Transverse colon (tissue), 4 donors: ENCODE measurements around the gene ARMC2.

Source experiments
- EP300 ChIP-seq: sonication (generic); formaldehyde crosslinking; IDR thresholded peaks from one replicate; pipeline ENCODE4 v1.6.1; 2017; ENCODE audit warnings: antibody characterized with exemption, low read depth
- POLR2A ChIP-seq: fragments of 450-650 bp; IDR thresholded peaks from one replicate; pipeline ENCODE4 v1.6.1; 2016; ENCODE audit warnings: antibody characterized with exemption, mild to moderate bottlenecking, moderate library complexity
- POLR2AphosphoS5 ChIP-seq, 3 donors: sonication (generic); formaldehyde crosslinking; IDR thresholded peaks; one replicate each; pipeline ENCODE4 v1.6.1; 2016; ENCODE audit warnings: antibody characterized with exemption in 3 of 3
- TF ChIP-seq, protein P1 (sequence below), 5 experiments: fragments of 200-600 bp in 3 of 5; fragments of 450-650 bp in 2 of 5; sonication (generic) in 3 of 5; IDR thresholded peaks; 1 replicate in 2 of 5; 2 replicates in 3 of 5; pipeline ENCODE4 v1.5.1; 2016 to 2017; ENCODE audit warnings: antibody characterized with exemption in 5 of 5, inconsistent platforms in 3 of 5, mild to moderate bottlenecking in 2 of 5, moderate library complexity in 1 of 5

DNA sequence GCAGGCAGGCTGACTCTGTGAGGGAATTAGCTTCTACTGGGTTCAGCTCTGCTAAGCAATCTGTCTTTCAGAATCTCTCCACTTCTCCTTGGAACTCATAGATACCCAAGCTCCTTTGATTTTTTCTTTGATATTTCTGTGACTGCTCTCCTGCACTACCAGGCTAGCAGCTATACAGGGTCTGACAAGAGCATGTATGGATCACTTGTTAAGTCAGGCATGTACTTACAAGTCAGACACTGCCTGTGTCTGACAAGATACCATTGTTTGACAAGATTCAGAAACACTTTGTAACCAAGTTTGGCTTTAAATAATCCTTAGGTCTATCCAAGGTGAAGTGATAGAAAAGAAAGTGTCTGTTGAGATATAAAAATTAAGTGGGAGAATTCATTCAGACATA, 167.0 kb downstream of the ARMC2 start:
- TF ChIP-seq, protein P1, sequence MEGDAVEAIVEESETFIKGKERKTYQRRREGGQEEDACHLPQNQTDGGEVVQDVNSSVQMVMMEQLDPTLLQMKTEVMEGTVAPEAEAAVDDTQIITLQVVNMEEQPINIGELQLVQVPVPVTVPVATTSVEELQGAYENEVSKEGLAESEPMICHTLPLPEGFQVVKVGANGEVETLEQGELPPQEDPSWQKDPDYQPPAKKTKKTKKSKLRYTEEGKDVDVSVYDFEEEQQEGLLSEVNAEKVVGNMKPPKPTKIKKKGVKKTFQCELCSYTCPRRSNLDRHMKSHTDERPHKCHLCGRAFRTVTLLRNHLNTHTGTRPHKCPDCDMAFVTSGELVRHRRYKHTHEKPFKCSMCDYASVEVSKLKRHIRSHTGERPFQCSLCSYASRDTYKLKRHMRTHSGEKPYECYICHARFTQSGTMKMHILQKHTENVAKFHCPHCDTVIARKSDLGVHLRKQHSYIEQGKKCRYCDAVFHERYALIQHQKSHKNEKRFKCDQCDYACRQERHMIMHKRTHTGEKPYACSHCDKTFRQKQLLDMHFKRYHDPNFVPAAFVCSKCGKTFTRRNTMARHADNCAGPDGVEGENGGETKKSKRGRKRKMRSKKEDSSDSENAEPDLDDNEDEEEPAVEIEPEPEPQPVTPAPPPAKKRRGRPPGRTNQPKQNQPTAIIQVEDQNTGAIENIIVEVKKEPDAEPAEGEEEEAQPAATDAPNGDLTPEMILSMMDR (IDR thresholded peaks at IDR 0.05), result no peak
- no peak for TF ChIP-seq POLR2A
- no peak for TF ChIP-seq EP300
- no peak for TF ChIP-seq POLR2AphosphoS5 (IDR thresholded peaks at IDR 0.05)
